CD1c-positive myeloid dendritic cell (primary cell): Measurements from ENCODE around the gene CLDN4.
"Not testable (repeated sequence)": the region's sequence is repeated elsewhere in the genome, so short reads cannot be mapped to it uniquely, and the experiment has no call there.

Experiments
- DNase-seq: peaks from one replicate; pipeline ENCODE4 v3.0.0-alpha.2; 2016; ENCODE audit errors: extremely low spot score

The CLDN4 gene

DNA sequence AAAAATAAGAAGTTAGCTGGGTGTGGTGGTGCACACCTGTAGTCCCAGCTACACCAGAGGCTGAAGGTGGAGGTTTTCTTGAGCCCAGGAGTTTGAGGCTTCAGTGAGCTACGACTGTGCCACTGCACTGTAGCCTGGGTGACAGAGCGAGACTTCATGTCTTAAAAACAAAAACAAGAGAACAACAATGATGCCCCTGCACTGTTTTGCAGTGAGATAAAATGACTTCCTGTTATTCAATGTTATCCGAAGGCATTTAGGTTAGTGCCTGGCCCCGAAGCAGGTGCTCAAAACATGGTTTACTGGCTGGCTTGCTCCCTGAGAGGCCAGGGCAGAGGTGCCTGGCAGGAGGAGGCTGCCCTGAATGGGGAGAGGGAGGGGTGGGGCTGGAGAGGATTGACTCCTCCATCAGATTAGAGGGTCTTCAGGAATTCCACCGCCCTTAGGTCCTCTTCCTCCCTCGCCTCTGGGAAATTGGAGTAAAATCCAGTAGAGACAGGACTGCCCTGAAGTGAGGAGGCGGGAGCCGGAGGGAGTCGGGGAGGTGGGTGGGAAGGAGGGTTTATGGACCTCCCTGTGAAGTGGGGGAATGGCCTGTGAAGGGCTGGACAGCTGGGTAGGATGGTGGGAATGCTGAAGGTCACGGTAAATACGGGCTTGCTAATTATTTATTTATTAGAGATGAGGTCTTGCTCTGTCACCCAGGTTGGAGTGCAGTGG lies 6.8 kb upstream of the CLDN4 start:
- no peak for DNase-seq

DNA sequence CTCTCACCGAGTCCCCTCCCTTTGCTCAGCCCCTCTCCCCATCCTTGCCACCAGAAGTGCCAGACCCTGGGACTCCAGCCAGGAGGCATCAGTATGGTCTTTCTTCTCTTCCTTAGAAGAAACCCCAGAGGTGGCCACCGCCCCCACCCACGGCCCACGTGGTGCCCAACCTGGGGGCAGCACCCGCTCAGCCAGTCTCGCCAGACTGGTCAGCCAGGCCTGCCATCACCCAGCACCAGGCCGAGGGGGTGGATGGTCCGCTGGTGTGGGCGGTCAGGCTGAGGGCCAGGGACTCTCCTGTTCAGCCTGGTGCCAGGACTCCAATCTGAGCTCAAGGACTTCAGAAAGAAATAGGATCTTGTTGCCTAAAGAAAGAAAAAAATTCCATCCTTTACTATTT lies 5.8 kb upstream of the CLDN4 start:
- no peak for DNase-seq

GRCh38 chr7:73827567-73828106 lies 3.2 kb upstream of the CLDN4 start:
- DNase-seq = no peak

DNA sequence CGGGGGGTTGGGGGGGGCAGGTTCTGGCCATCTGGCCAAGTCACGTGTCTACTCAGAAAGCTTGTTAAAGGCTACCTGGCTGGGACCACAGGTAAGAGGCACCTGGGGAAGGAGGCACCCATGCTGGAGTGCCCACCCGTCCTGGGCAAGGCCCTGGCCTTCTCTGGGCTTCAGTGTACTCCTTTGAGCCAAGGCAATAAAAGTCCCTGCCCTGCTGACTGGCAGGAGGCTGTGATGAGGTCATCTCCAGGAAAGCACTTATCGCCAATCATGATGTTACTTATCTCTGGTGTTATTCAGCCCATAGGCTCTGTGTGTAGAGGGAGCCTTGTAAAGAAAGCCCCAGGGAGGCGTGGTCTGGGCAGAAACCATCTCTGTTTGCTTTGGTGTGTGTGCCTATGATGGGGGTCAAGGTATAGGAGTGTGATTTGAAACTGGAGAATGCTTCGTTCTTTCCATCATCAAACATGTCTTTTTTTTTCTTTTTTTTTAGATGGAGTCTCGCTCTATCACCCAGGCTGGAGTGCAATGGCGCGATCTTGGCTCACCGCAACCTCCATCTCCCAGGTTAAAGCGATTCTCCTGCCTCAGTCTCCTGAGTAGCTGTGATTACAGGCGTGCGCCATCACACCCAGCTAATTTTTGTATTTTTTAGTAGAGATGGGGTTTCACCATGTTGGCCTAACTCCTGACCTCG lies 2.5 kb upstream of the CLDN4 start:
- DNase-seq = peak; percentile 29

DNA sequence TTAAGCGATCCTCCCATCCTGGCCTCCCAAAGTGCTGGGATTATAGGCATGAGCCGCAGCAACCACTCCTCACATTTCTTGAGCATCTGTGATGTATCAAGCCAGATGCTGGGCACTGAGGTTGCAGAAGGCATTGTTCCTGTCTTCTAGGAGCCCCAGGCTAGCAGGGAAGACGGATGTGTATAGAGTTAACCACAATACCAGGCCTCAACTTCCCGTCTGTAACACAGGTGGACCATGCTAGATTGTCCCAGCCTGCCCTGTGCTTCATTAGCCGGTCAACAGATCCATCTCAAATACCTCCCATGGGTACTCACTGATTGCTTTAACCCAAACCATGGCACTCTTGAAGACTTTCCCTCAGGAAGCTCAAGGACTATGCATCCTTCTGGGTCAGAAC lies 1.8 kb upstream of the CLDN4 start:
- no peak for DNase-seq

GRCh38 chr7:73829505-73829904 lies 1.3 kb upstream of the CLDN4 start:
- no peak for DNase-seq

DNA sequence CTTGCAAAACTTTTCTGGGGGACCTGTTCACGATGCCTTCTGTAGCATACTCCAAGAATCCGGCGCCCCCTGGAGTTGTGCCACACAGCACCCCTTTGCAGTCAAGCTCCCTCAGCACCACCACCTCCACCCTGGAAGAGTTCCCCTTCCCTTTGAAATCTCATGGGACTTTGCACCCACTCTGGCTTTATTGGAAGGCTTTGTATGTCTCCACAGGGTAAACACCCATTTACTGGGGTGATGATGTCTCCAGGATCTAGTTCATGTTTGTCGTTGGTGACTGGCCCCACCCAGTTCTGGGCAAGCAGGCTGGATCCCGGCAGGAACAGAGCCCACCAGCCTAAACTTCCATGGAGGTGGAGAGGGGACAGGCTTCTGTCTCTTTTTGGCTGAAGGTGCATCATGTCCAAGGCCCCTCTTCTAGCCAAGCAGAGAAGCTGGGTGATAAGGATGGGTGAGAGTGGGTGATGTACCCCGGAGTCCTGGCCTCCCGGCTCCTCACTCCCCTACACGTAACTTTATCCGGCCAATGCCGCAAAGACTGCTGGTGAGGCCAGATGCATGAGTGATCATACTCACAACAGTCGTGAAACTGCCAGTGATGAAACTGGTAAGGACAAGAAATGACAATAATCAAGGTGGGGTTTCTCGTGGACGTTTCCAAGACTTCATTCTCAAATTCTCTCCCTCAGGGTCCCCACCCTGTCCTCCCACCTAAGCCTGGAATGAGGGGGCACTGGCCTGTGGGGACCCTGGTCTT lies 695 bp upstream of the CLDN4 start:
- no peak for DNase-seq

GRCh38 chr7:73831584-73831833 lies 713 bp downstream of the CLDN4 start:
- no peak for DNase-seq

- DNase-seq = no peak
Observed at GRCh38 chr7:73831834-73832651, 1.2 kb downstream of the CLDN4 start.

DNA sequence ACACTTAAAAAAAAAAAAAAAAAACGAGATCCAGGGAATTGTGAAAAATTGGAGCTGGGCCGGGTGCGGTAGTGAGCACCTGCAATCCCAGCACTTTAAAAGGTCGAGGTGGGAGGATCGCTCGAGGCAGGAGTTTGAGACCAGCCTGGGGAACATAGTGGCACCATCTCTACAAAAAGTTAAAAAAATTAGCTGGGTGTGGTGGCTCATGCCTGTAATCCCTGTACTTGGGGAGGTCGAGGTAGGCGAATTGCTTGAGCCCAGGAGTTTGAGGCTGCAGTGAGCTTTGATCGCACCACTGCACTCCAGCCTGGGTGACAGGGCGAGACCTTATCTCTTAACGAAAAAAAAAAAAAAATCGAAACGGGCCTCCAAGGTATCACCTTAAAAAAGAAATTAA lies 2.0 kb downstream of the CLDN4 start:
- DNase-seq = no peak

- DNase-seq = no peak
Observed at GRCh38 chr7:73833251-73833919, 2.6 kb downstream of the CLDN4 start.

GRCh38 chr7:73834626-73835191 lies 3.9 kb downstream of the CLDN4 start:
- no peak for DNase-seq

DNA sequence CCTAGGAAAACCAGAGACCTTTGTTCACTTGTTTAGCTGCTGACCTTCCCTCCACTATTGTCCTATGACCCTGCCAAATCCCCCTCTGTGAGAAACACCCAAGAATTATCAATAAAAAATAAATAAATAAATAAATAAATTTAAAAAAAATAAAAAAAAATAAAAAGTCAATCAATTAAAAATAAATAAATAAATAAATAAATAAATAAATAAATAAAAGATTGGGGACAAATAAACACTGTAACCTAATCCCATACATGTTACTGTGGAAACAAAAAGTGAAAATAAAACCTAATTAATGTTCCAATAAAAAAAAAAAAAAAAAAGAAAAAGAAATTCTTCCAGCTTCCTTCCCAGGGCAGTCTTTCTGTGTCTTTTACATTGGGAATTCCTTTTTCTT lies 6.4 kb downstream of the CLDN4 start:
- DNase-seq = not testable (repeated sequence)

- DNase-seq = no peak
Observed at GRCh38 chr7:73838642-73839041, 7.8 kb downstream of the CLDN4 start.

- DNase-seq = no peak
Observed at GRCh38 chr7:73839290-73839689, 8.5 kb downstream of the CLDN4 start.

- DNase-seq = no peak
Observed at GRCh38 chr7:73839743-73840714, 9.2 kb downstream of the CLDN4 start.

DNA sequence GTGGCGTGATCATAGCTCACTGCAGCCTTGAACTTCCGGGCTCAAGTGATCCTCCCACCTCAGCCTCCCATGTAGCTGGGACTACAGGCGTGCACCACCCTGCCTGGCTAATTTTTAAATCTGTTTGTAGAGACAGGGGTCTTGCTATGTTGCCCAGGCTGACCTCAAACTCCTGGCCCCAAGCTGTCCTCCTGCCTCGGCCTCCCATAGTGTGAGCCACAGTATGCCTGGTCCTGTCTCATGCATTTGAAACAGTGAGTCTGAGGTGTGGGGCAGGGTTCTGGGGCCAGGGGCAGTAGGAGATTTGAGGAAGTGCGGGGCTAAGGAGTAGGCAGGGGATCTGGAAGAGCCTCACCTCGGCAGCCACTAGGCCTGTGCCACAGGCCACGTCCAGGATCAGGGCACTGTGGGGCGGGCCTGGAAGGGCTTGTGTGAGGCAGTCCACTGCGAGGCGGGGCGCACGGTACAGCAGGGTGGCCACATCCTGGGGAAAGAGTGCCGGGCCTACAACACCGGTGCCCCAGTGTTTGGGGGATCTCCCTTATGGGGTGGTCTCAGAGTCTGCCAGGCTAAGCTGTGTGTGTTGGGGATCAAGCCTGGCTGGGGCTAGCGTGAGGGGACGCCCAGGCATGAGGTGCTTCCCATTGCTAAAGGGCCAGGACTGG lies 10.1 kb downstream of the CLDN4 start:
- no peak for DNase-seq

DNA sequence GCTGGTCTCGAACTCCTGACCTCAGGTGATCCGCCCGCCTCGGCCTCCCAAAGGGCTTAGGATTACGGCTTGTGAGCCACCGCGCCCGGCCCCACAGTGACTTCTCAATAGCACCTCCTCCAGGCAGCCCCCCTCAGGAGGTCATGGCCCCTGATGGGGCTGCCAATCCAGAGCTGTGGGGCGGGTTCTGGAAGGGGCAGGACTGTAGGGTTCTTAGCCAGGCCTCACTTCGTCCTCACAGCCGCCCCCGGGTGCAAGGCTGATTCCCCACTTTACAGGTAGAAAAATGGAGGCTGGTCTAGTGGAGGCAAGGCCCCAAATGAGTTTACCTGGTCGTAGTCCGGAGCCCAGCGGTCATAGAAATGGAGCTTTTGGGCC lies 10.9 kb downstream of the CLDN4 start:
- no peak for DNase-seq
